Neural progenitor cell (in vitro differentiated cells): ENCODE results near the gene LRIT1.

ENCODE experiments used
- CTCF ChIP-seq: fragments of 200-600 bp; sonication (generic); IDR thresholded peaks from 2 replicates; pipeline ENCODE4 v1.5.1; 2017; ENCODE audit warnings: antibody characterized with exemption, mild to moderate bottlenecking
- EZH2phosphoT487 ChIP-seq: fragments of 200-600 bp; sonication (generic); IDR thresholded peaks from 2 replicates; pipeline ENCODE4 v1.6.1; 2017; ENCODE audit warnings: antibody characterized with exemption

GRCh38 chr10:84269773-84270172 is 28.4 kb upstream of the LRIT1 start:
- no peak for TF ChIP-seq CTCF
- TF ChIP-seq EZH2phosphoT487: no peak
